BLaER1 treated with 17β-estradiol and CSF1 and Interleukin-3, amounts not matched to agents 10 nM and 100 nM (cell line): ENCODE measurements around the gene CHRNB4.
"Not testable (repeated sequence)": the region's sequence is repeated elsewhere in the genome, so short reads cannot be mapped to it uniquely, and the experiment has no call there.

Experiments
- H3K27ac ChIP-seq, 11 experiments: shearing (Covaris generic); formaldehyde crosslinking; 2 replicates each; pipeline ENCODE4 v1.8.1; 2022
- H3K27me3 ChIP-seq, 11 experiments: shearing (Covaris generic); formaldehyde crosslinking; 2 replicates each; pipeline ENCODE4 v1.8.1; 2022
- H3K36me3 ChIP-seq, 11 experiments: shearing (Covaris generic); formaldehyde crosslinking; 2 replicates each; pipeline ENCODE4 v1.8.1; 2022
- H3K4me1 ChIP-seq, 10 experiments: shearing (Covaris generic); formaldehyde crosslinking; 2 replicates each; pipeline ENCODE4 v1.8.1; 2022
- H3K4me2 ChIP-seq, 11 experiments: shearing (Covaris generic); formaldehyde crosslinking; 2 replicates each; pipeline ENCODE4 v1.8.1; 2022
- H3K4me3 ChIP-seq, 10 experiments: shearing (Covaris generic); formaldehyde crosslinking; 2 replicates each; pipeline ENCODE4 v1.8.1; 2022
- H3K9ac ChIP-seq, 11 experiments: shearing (Covaris generic); formaldehyde crosslinking; 2 replicates each; pipeline ENCODE4 v1.8.1; 2022
- H3K9me3 ChIP-seq, 11 experiments: shearing (Covaris generic); formaldehyde crosslinking; replicated peaks in 1 of 11; 2 replicates each; pipeline ENCODE4 v1.8.1; 2022
- H4K20me1 ChIP-seq, 11 experiments: shearing (Covaris generic); formaldehyde crosslinking; 2 replicates each; pipeline ENCODE4 v1.8.1; 2022
- Cebpa-rat ChIP-seq, 11 experiments: shearing (Covaris generic); IDR thresholded peaks; 2 replicates each; pipeline ENCODE4 v1.8.1; 2022

The CHRNB4 gene

DNA sequence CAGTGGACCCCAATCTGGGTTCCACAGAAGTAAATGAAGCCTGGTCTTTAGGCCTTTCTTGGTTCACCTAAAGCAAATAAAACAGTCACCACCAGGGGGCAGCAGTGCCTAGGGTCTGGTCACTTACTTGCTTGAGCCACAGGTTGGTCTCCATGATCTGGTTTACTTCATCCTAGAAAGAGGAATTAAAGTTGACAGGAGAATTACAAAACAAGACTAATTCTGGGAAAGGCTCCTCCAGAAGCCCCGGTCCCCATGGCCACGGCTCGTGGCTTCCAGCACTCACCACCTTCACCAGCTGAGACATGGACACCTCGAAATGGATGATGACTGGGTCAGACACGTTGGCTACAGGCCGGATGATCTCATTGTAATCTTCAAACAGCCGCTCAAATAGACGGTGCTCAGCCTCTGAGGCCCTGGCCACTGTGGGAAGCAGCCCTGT, 22.5 kb downstream of the CHRNB4 start:
- H3K4me1 ChIP-seq = peaks cover 11 to 25% (median 18%) of the 10 kb centered on the region in 10 experiments; a peak in 18 of 20 replicates
- H3K27me3 ChIP-seq = peaks cover 44 to 52% (median 51%) of the 10 kb centered on the region in 11 experiments
- H3K27ac ChIP-seq = no peak overlapping the region
- TF ChIP-seq Cebpa-rat (IDR thresholded peaks at IDR 0.05) = no peak
- H3K4me2 ChIP-seq = peak overlapping the region in 1 of 11 experiments; percentile 5; a peak in 1 of 22 replicates
- H3K36me3 ChIP-seq = no peaks in the 10 kb centered on the region
- no peak overlapping the region for H3K4me3 ChIP-seq
- H4K20me1 ChIP-seq = peaks cover 0 to 31% (median 9%) of the 10 kb centered on the region in 11 experiments; a peak in 11 of 22 replicates
- H3K9me3 ChIP-seq = no peaks in the 10 kb centered on the region
- no peak overlapping the region for H3K9ac ChIP-seq

- TF ChIP-seq Cebpa-rat (IDR thresholded peaks at IDR 0.05) = no peak
- Histone ChIP-seq H3K27me3 (peaks cover 44 to 47% (median 46%) of the 10 kb centered on the region in 11 experiments), H3K4me1 (peaks cover 11 to 25% (median 18%) of the 10 kb centered on the region in 10 experiments; a peak in 18 of 20 replicates), H3K4me3 (no peak overlapping the region), H3K36me3 (no peaks in the 10 kb centered on the region), H3K4me2 (peak overlapping the region in 1 of 11 experiments; percentile 67; a peak in 1 of 22 replicates), H4K20me1 (peaks cover 0 to 31% (median 9%) of the 10 kb centered on the region in 11 experiments; a peak in 11 of 22 replicates), H3K9me3 (no peaks in the 10 kb centered on the region), H3K9ac (no peak overlapping the region), H3K27ac (no peak overlapping the region)
Observed at GRCh38 chr15:78618064-78618463, 22.9 kb downstream of the CHRNB4 start.

DNA sequence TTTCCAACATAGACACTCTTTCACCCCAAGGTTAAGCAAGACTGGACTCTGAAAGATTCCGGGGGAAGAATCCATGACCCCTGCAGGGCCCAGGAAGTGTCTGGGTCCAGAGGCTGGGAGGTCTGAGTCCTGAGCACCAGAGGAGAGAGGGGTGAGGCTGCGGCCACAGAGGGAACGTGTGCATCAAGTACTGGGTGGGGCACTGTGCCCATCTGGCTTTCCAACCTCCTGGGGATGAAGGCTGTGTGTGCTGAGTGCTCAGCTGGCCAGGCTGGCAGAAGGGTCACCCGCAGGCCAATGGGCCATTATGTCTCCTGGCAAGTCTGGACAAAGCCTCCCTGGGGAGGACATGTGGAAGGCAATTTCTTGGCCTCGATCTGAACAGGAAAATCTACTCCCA, 23.5 kb downstream of the CHRNB4 start:
- no peak overlapping the region for H3K9ac ChIP-seq
- no peak for TF ChIP-seq Cebpa-rat (IDR thresholded peaks at IDR 0.05)
- H3K9me3 ChIP-seq = no peaks in the 10 kb centered on the region
- no peaks in the 10 kb centered on the region for H3K36me3 ChIP-seq
- H4K20me1 ChIP-seq = peaks cover 0 to 31% (median 9%) of the 10 kb centered on the region in 11 experiments; a peak in 11 of 22 replicates
- H3K27ac ChIP-seq = no peak overlapping the region
- H3K4me1 ChIP-seq = peaks cover 11 to 25% (median 18%) of the 10 kb centered on the region in 10 experiments; a peak in 18 of 20 replicates
- peak overlapping the region in 3 of 11 experiments; percentile 17 to 67 (median 46); a peak in 4 of 22 replicates for H3K4me2 ChIP-seq
- no peak overlapping the region for H3K4me3 ChIP-seq
- peaks cover 40 to 42% (median 41%) of the 10 kb centered on the region in 11 experiments for H3K27me3 ChIP-seq

DNA sequence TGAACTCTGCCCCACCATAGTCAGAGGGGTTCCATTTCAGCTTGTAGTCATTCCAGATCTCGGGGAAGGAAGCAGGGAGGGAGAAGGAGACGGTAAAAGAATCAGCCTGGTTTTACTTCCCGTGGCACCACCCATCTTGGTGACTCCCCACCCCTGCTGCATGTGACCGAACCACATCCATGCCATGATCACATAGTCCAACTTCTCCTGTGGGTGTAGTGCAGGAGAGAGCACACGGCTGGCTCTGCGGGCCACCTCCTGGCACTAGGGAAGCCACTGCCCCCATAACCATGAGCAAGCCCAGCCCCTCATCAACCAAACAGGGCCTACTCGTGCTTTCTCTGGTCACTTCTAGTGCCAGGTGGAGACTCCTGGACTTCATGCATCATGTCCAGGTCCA, 23.9 kb downstream of the CHRNB4 start:
- Histone ChIP-seq H3K27ac (no peak overlapping the region), H3K4me2 (peak overlapping the region in 4 of 11 experiments; percentile 4 to 67 (median 32); a peak in 6 of 22 replicates), H3K4me3 (no peak overlapping the region), H3K9ac (no peak overlapping the region), H3K27me3 (peaks cover 36 to 37% (median 37%) of the 10 kb centered on the region in 11 experiments), H3K36me3 (no peaks in the 10 kb centered on the region), H4K20me1 (peaks cover 0 to 30% (median 9%) of the 10 kb centered on the region in 11 experiments; a peak in 11 of 22 replicates), H3K9me3 (no peaks in the 10 kb centered on the region), H3K4me1 (peaks cover 11 to 25% (median 18%) of the 10 kb centered on the region in 10 experiments; a peak in 18 of 20 replicates)
- TF ChIP-seq Cebpa-rat (IDR thresholded peaks at IDR 0.05) = no peak

DNA sequence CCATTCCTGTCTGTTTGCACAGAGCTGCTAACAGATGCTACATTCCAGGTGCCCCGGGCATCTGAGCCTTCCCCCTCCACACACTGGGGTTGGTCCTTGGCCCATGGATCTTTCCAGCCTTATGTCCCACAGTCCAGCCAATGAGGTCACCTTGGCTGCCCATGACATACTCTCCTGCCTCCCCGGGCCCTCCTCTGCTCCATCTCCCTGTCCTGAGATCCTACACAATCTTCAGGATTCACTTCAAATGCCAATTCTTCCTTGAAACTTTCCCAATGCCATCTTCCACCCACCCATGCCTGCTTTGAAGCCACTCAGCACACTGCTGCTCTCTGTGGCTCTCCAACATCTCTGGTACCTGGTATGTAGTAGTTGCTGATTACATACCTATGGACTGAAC, 24.5 kb downstream of the CHRNB4 start:
- peaks cover 30 to 32% (median 31%) of the 10 kb centered on the region in 11 experiments for H3K27me3 ChIP-seq
- H3K4me1 ChIP-seq = peaks cover 11 to 25% (median 18%) of the 10 kb centered on the region in 10 experiments; a peak in 18 of 20 replicates
- no peaks in the 10 kb centered on the region for H3K36me3 ChIP-seq
- no peaks in the 10 kb centered on the region for H3K9me3 ChIP-seq
- no peak overlapping the region for H3K9ac ChIP-seq
- no peak overlapping the region for H3K4me3 ChIP-seq
- TF ChIP-seq Cebpa-rat (IDR thresholded peaks at IDR 0.05) = no peak
- peaks cover 0 to 25% (median 9%) of the 10 kb centered on the region in 11 experiments; a peak in 11 of 22 replicates for H4K20me1 ChIP-seq
- H3K27ac ChIP-seq = no peak overlapping the region
- H3K4me2 ChIP-seq = peak overlapping the region in 3 of 11 experiments; percentile 17 to 67 (median 46); a peak in 4 of 22 replicates

DNA sequence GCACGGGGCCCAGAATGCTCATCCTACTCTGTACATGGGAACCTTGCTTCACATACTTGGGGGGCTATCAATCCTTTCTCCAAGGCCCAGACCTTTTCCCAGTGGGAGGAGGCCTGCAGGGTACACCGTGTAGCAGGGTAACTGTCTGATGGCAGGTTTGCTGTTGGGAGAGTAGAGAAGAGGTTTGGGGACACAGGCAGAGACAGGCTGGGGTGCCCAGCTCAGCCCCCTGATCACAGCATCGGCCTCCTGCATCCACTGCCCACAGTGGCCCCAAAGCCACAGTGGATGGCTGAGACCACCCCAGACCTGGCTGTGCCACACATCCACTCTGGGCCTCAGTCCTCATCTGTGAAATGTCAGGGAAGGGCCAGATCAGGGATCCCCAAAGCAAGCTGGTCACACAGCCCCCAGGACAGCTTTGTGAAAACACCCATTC, 25.8 kb downstream of the CHRNB4 start:
- H3K4me3 ChIP-seq = no peak overlapping the region
- H4K20me1 ChIP-seq = peaks cover 0 to 19% (median 5%) of the 10 kb centered on the region in 11 experiments; a peak in 8 of 22 replicates
- H3K27me3 ChIP-seq = peaks cover 16 to 18% (median 17%) of the 10 kb centered on the region in 11 experiments
- H3K36me3 ChIP-seq = no peaks in the 10 kb centered on the region
- no peak overlapping the region for H3K4me2 ChIP-seq
- TF ChIP-seq Cebpa-rat (IDR thresholded peaks at IDR 0.05) = no peak
- H3K4me1 ChIP-seq = peaks cover 4 to 21% (median 8%) of the 10 kb centered on the region in 10 experiments; a peak in 18 of 20 replicates
- no peak overlapping the region for H3K27ac ChIP-seq
- H3K9me3 ChIP-seq = no peaks in the 10 kb centered on the region
- H3K9ac ChIP-seq = no peak overlapping the region

DNA sequence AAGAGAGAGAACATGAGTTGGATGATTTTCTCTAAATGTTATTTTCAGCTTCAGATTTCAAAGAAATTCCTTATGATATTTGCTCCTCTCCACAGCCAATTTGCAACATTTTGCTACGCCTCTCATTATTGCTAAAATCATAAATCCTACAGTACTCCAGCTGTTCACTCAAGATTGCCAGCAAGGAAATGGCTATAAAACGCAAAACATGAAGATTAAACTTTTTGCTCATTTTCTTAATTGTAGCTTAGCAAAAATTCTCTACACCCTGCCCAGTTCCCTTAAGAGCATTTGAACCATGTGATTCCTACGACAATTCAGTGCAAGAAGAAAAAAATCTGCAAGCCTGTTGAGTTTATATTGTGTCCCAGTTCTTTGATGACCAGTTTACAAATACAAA, 27.0 kb downstream of the CHRNB4 start:
- Histone ChIP-seq H4K20me1 (peaks cover 0 to 8% (median 0%) of the 10 kb centered on the region in 11 experiments; a peak in 3 of 22 replicates), H3K9me3 (no peaks in the 10 kb centered on the region), H3K27ac (no peak overlapping the region), H3K4me1 (peaks cover 0 to 16% (median 2%) of the 10 kb centered on the region in 10 experiments; a peak in 8 of 20 replicates), H3K4me3 (no peak overlapping the region), H3K36me3 (no peaks in the 10 kb centered on the region), H3K4me2 (no peak overlapping the region), H3K9ac (no peak overlapping the region), H3K27me3 (peaks cover 5 to 7% (median 6%) of the 10 kb centered on the region in 11 experiments)
- TF ChIP-seq Cebpa-rat (IDR thresholded peaks at IDR 0.05) = no peak

GRCh38 chr15:78609551-78609950, 31.5 kb downstream of the CHRNB4 start:
- not testable (repeated sequence) for H3K27ac ChIP-seq, H3K9me3 ChIP-seq, H4K20me1 ChIP-seq, H3K4me1 ChIP-seq, H3K9ac ChIP-seq, H3K4me2 ChIP-seq, H3K36me3 ChIP-seq, H3K27me3 ChIP-seq, H3K4me3 ChIP-seq

GRCh38 chr15:78605680-78606079, 35.3 kb downstream of the CHRNB4 start:
- Histone ChIP-seq H4K20me1 (no peaks in the 10 kb centered on the region), H3K9me3 (peaks cover 0 to 3% (median 0%) of the 10 kb centered on the region in 11 experiments; a peak in 1 of 22 replicates), H3K27ac (no peak overlapping the region), H3K36me3 (peaks cover 0 to 19% (median 7%) of the 10 kb centered on the region in 11 experiments; a peak in 7 of 22 replicates), H3K4me2 (no peak overlapping the region), H3K4me1 (no peaks in the 10 kb centered on the region), H3K9ac (no peak overlapping the region), H3K4me3 (no peak overlapping the region), H3K27me3 (no peaks in the 10 kb centered on the region)
- TF ChIP-seq Cebpa-rat (IDR thresholded peaks at IDR 0.05) = no peak
